HepG2 (cell line): Measurements from ENCODE around the gene FTL. TPM values are rescaled to one million over a fixed set of nuclear protein-coding genes. Genes with fewer than 3 reads are reported as not detected.

Source experiments
- ADNP ChIP-seq: sonication (generic); formaldehyde crosslinking; IDR thresholded peaks from 2 replicates; pipeline ENCODE4 v1.4.0; 2020; ENCODE audit warnings: missing genetic modification reagents
- HNRNPK ChIP-seq: fragments of 200-400 bp; formaldehyde crosslinking; IDR thresholded peaks from 2 replicates; pipeline ENCODE4 v1.6.1; 2018; ENCODE audit warnings: low read length, low read depth, moderate library complexity, mild to moderate bottlenecking; ENCODE audit not compliant: poor library complexity, severe bottlenecking
- MATR3 ChIP-seq: sonication (generic); formaldehyde crosslinking; IDR thresholded peaks from 2 replicates; pipeline ENCODE4 v1.4.0; 2020; ENCODE audit warnings: missing genetic modification reagents
- MIER3 ChIP-seq: IDR thresholded peaks from 2 replicates; pipeline ENCODE4 v1.6.1; 2016; ENCODE audit warnings: missing compliant biosample characterization, borderline replicate concordance
- MTF2 ChIP-seq: sonication (generic); formaldehyde crosslinking; IDR thresholded peaks from 2 replicates; pipeline ENCODE4 v1.5.0; 2020; ENCODE audit warnings: missing genetic modification reagents, borderline replicate concordance
- MZF1 ChIP-seq: sonication (generic); formaldehyde crosslinking; IDR thresholded peaks from 2 replicates; pipeline ENCODE4 v1.8.1; 2023; ENCODE audit warnings: mild to moderate bottlenecking, missing genetic modification reagents, borderline replicate concordance
- NR2F1 ChIP-seq, 2 experiments: fragments of 450-650 bp in 1 of 2; formaldehyde crosslinking in 1 of 2; IDR thresholded peaks; 2 replicates each; pipeline versions ENCODE4 v1.5.0 to v1.6.1; 2016 to 2020; ENCODE audit warnings: mild to moderate bottlenecking in 1 of 2, missing compliant biosample characterization in 1 of 2, missing genetic modification reagents in 1 of 2, moderate library complexity in 1 of 2
- PREB ChIP-seq: sonication (generic); formaldehyde crosslinking; IDR thresholded peaks from 2 replicates; pipeline ENCODE4 v1.4.0; 2020; ENCODE audit warnings: missing genetic modification reagents
- SALL1 ChIP-seq: sonication (generic); formaldehyde crosslinking; IDR thresholded peaks from 2 replicates; pipeline ENCODE4 v1.8.0; 2022; ENCODE audit warnings: mild to moderate bottlenecking, missing genetic modification reagents
- TGIF2 ChIP-seq: IDR thresholded peaks from 2 replicates; pipeline ENCODE4 v1.6.1; 2016; ENCODE audit warnings: control low read depth, missing compliant biosample characterization
- ZFY ChIP-seq: sonication (generic); formaldehyde crosslinking; IDR thresholded peaks from 2 replicates; pipeline ENCODE4 v1.4.0; 2020; ENCODE audit warnings: missing genetic modification reagents
- ZNF205 ChIP-seq: IDR thresholded peaks from 2 replicates; pipeline ENCODE4 v1.6.1; 2018; ENCODE audit warnings: missing biosample characterization, missing genetic modification reagents
- ZNF549 ChIP-seq: sonication (generic); formaldehyde crosslinking; IDR thresholded peaks from 2 replicates; pipeline ENCODE4 v1.5.0; 2020; ENCODE audit warnings: missing genetic modification reagents
- ZNF749 ChIP-seq: sonication (generic); formaldehyde crosslinking; IDR thresholded peaks from 2 replicates; pipeline ENCODE4 v1.8.0; 2022; ENCODE audit warnings: mild to moderate bottlenecking, missing genetic modification reagents, moderate library complexity, borderline replicate concordance
- ZNF782 ChIP-seq: sonication (generic); formaldehyde crosslinking; IDR thresholded peaks from 2 replicates; pipeline ENCODE4 v1.4.0; 2020; ENCODE audit warnings: missing genetic modification reagents, mild to moderate bottlenecking, borderline replicate concordance
- polyA plus RNA-seq, 8 experiments: library from polyadenylated mRNA; depleted of rRNA in 3 of 8; stranded (reverse) in 7 of 8; unstranded in 1 of 8; fragments of >200 nt; fragmentation: Illumina TruSeq in 4 of 8; extraction: Trizol in 4 of 8; gene quantifications; 2 replicates each; pipeline versions ENCODE4 v1.2.1 to v1.2.3, GENCODE V29; 2011 to 2016; ENCODE audit warnings: low read depth in 4 of 8, missing spikeins in 1 of 8, mixed read lengths in 1 of 8; ENCODE audit not compliant: insufficient read depth in 1 of 8
- total RNA-seq, 5 experiments: library from RNA; depleted of rRNA; stranded (reverse); fragments of >200 nt; fragmentation: Illumina TruSeq; extraction: Trizol; gene quantifications; 2 replicates each; pipeline ENCODE4 v1.2.3, GENCODE V29; 2016; ENCODE audit warnings: low read depth in 1 of 5
- TF ChIP-seq, protein P1 (sequence below): sonication (generic); formaldehyde crosslinking; IDR thresholded peaks from 2 replicates; pipeline ENCODE4 v1.5.0; 2020; ENCODE audit warnings: mild to moderate bottlenecking, missing genetic modification reagents
- TF ChIP-seq, protein P2 (sequence below): sonication (generic); formaldehyde crosslinking; IDR thresholded peaks from 2 replicates; pipeline ENCODE4 v1.4.0; 2020; ENCODE audit warnings: mild to moderate bottlenecking, missing genetic modification reagents, borderline replicate concordance

The FTL gene
- total and polyA plus RNA-seq, 2 of the 13 experiments (the other 11 are each of a cell fraction or from before 2014, with no cell fraction given) = 2,721 to 8,800 TPM

- TF ChIP-seq, protein P1, sequence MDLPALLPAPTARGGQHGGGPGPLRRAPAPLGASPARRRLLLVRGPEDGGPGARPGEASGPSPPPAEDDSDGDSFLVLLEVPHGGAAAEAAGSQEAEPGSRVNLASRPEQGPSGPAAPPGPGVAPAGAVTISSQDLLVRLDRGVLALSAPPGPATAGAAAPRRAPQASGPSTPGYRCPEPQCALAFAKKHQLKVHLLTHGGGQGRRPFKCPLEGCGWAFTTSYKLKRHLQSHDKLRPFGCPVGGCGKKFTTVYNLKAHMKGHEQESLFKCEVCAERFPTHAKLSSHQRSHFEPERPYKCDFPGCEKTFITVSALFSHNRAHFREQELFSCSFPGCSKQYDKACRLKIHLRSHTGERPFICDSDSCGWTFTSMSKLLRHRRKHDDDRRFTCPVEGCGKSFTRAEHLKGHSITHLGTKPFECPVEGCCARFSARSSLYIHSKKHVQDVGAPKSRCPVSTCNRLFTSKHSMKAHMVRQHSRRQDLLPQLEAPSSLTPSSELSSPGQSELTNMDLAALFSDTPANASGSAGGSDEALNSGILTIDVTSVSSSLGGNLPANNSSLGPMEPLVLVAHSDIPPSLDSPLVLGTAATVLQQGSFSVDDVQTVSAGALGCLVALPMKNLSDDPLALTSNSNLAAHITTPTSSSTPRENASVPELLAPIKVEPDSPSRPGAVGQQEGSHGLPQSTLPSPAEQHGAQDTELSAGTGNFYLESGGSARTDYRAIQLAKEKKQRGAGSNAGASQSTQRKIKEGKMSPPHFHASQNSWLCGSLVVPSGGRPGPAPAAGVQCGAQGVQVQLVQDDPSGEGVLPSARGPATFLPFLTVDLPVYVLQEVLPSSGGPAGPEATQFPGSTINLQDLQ (CRISPR knock-in tag) = peak; percentile 55; the same call in 1 of the 2 replicates
- peak; percentile 51; the same call in 1 of the 2 replicates for TF ChIP-seq TGIF2
- peak; percentile 77 for TF ChIP-seq HNRNPK
- TF ChIP-seq ADNP (CRISPR knock-in tag) = peak; percentile 13; the same call in 1 of the 2 replicates
- peak; percentile 86 for TF ChIP-seq SALL1 (CRISPR knock-in tag)
- TF ChIP-seq ZNF749 (CRISPR knock-in tag) = peak; percentile 69; the same call in 1 of the 2 replicates
- TF ChIP-seq ZNF549 = no peak
- no peak for TF ChIP-seq MTF2 (CRISPR knock-in tag)
- peak; percentile 31 to 66 for TF ChIP-seq NR2F1 (CRISPR knock-in tag; IDR thresholded peaks at IDR 0.05)
- peak; percentile 86 for TF ChIP-seq ZFY (CRISPR knock-in tag)
- TF ChIP-seq ZNF782 (CRISPR knock-in tag) = no peak
- peak; percentile 39; the same call in 1 of the 2 replicates for TF ChIP-seq ZNF205 (CRISPR knock-in tag)
- TF ChIP-seq, protein P2, sequence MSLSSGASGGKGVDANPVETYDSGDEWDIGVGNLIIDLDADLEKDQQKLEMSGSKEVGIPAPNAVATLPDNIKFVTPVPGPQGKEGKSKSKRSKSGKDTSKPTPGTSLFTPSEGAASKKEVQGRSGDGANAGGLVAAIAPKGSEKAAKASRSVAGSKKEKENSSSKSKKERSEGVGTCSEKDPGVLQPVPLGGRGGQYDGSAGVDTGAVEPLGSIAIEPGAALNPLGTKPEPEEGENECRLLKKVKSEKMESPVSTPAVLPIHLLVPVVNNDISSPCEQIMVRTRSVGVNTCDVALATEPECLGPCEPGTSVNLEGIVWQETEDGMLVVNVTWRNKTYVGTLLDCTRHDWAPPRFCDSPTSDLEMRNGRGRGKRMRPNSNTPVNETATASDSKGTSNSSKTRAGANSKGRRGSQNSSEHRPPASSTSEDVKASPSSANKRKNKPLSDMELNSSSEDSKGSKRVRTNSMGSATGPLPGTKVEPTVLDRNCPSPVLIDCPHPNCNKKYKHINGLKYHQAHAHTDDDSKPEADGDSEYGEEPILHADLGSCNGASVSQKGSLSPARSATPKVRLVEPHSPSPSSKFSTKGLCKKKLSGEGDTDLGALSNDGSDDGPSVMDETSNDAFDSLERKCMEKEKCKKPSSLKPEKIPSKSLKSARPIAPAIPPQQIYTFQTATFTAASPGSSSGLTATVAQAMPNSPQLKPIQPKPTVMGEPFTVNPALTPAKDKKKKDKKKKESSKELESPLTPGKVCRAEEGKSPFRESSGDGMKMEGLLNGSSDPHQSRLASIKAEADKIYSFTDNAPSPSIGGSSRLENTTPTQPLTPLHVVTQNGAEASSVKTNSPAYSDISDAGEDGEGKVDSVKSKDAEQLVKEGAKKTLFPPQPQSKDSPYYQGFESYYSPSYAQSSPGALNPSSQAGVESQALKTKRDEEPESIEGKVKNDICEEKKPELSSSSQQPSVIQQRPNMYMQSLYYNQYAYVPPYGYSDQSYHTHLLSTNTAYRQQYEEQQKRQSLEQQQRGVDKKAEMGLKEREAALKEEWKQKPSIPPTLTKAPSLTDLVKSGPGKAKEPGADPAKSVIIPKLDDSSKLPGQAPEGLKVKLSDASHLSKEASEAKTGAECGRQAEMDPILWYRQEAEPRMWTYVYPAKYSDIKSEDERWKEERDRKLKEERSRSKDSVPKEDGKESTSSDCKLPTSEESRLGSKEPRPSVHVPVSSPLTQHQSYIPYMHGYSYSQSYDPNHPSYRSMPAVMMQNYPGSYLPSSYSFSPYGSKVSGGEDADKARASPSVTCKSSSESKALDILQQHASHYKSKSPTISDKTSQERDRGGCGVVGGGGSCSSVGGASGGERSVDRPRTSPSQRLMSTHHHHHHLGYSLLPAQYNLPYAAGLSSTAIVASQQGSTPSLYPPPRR = peak; percentile 66
- no peak for TF ChIP-seq PREB (CRISPR knock-in tag)
- TF ChIP-seq MATR3 (CRISPR knock-in tag) = no peak
- no peak; the same call in 1 of the 2 replicates for TF ChIP-seq MZF1 (CRISPR knock-in tag)
- peak; percentile 61; the same call in 1 of the 2 replicates for TF ChIP-seq MIER3 (CRISPR knock-in tag)
Observed at GRCh38 chr19:48962029-48962848, 2.9 kb upstream of the FTL start (continued).
